HEK293 (cell line): Measurements from ENCODE around the gene SEPTIN12.

ENCODE experiments used
- CTCF ChIA-PET: fragments of 350-600 bp; formaldehyde crosslinking; extraction: SDS; loops from one replicate; lab custom pipeline; 2021; ENCODE audit warnings: antibody characterized with exemption; lab: Yijun Ruan, JAX
- POLR2A ChIA-PET: fragments of 300-600 bp; formaldehyde crosslinking; extraction: SDS; loops from one replicate; lab custom pipeline; 2020; ENCODE audit warnings: antibody characterized with exemption, inconsistent platforms; lab: Yijun Ruan, JAX
- H3K27ac ChIP-seq: fragments of 200-500 bp; sonication (Bioruptor generic); 2 replicates; pipeline ENCODE4 v1.5.1; 2014; ENCODE audit warnings: low read depth, low read length, control low read depth, inconsistent platforms; ENCODE audit errors: extremely low read depth
- H3K36me3 ChIP-seq, 2 experiments: fragments of 200-500 bp in 1 of 2; sonication (Bioruptor generic) in 1 of 2; 1 replicate in 1 of 2; 2 replicates in 1 of 2; pipeline ENCODE4 v1.5.1; 2014 to 2017; ENCODE audit warnings: inconsistent platforms in 2 of 2, low read length in 2 of 2; ENCODE audit not compliant: control insufficient read depth in 2 of 2, insufficient read depth in 1 of 2
- H3K4me1 ChIP-seq: fragments of 200-500 bp; sonication (Bioruptor generic); 2 replicates; pipeline ENCODE4 v1.5.1; 2014; ENCODE audit warnings: mild to moderate bottlenecking, low read length, inconsistent platforms; ENCODE audit not compliant: control insufficient read depth, insufficient read depth
- H3K4me3 ChIP-seq: 2 replicates; pipeline ENCODE4 v1.5.1; 2011; ENCODE audit warnings: low read depth, mild to moderate bottlenecking, control low read depth, low read length, moderate library complexity
- H3K9me3 ChIP-seq: fragments of 200-500 bp; sonication (Bioruptor generic); 2 replicates; pipeline ENCODE4 v1.5.1; 2014; ENCODE audit warnings: low read depth, low read length, inconsistent platforms; ENCODE audit not compliant: control insufficient read depth, insufficient read depth
- ELK4 ChIP-seq: IDR thresholded peaks from 2 replicates; pipeline ENCODE4 v1.6.1; 2011; ENCODE audit warnings: mild to moderate bottlenecking, low read depth, low read length, borderline replicate concordance
- GFI1B ChIP-seq: fragments of 450-650 bp; formaldehyde crosslinking; IDR thresholded peaks from 2 replicates; pipeline ENCODE4 v1.5.1; 2016; ENCODE audit warnings: missing biosample characterization, missing genetic modification characterization
- OSR2 ChIP-seq: fragments of 450-650 bp; formaldehyde crosslinking; IDR thresholded peaks from 2 replicates; pipeline ENCODE4 v1.5.1; 2016; ENCODE audit warnings: missing biosample characterization, missing genetic modification characterization
- OVOL3 ChIP-seq: fragments of 450-650 bp; formaldehyde crosslinking; IDR thresholded peaks from 2 replicates; pipeline ENCODE4 v1.5.1; 2016; ENCODE audit warnings: missing biosample characterization, missing genetic modification characterization
- PBX3 ChIP-seq: sonication (generic); formaldehyde crosslinking; IDR thresholded peaks from 2 replicates; pipeline ENCODE4 v1.8.1; 2022; ENCODE audit warnings: mild to moderate bottlenecking, moderate library complexity, missing genetic modification reagents
- PRDM10 ChIP-seq: fragments of 450-650 bp; formaldehyde crosslinking; IDR thresholded peaks from 2 replicates; pipeline ENCODE4 v1.5.1; 2016; ENCODE audit warnings: missing biosample characterization, missing genetic modification characterization
- TSHZ1 ChIP-seq: fragments of 450-650 bp; formaldehyde crosslinking; IDR thresholded peaks from 2 replicates; pipeline ENCODE4 v1.5.1; 2016; ENCODE audit warnings: missing biosample characterization, missing genetic modification characterization, borderline replicate concordance
- YY2 ChIP-seq: fragments of 450-650 bp; formaldehyde crosslinking; IDR thresholded peaks from 2 replicates; pipeline ENCODE4 v1.5.1; 2016; ENCODE audit warnings: missing biosample characterization, missing genetic modification characterization
- ZBTB8A ChIP-seq: fragments of 450-650 bp; formaldehyde crosslinking; IDR thresholded peaks from 2 replicates; pipeline ENCODE4 v1.5.1; 2016; ENCODE audit warnings: missing biosample characterization, missing genetic modification characterization
- ZEB2 ChIP-seq: fragments of 450-650 bp; formaldehyde crosslinking; IDR thresholded peaks from 2 replicates; pipeline ENCODE4 v1.5.1; 2016; ENCODE audit warnings: missing biosample characterization, missing genetic modification characterization
- ZFP41 ChIP-seq: fragments of 450-650 bp; formaldehyde crosslinking; IDR thresholded peaks from 2 replicates; pipeline ENCODE4 v1.5.1; 2016; ENCODE audit warnings: missing biosample characterization, missing genetic modification characterization, borderline replicate concordance
- ZNF2 ChIP-seq: fragments of 450-650 bp; formaldehyde crosslinking; IDR thresholded peaks from 2 replicates; pipeline ENCODE4 v1.5.1; 2016; ENCODE audit warnings: missing biosample characterization, missing genetic modification characterization
- ZNF292 ChIP-seq: fragments of 450-650 bp; formaldehyde crosslinking; IDR thresholded peaks from 2 replicates; pipeline ENCODE4 v1.5.1; 2016; ENCODE audit warnings: low read depth, missing biosample characterization, missing genetic modification characterization, borderline replicate concordance
- ZNF302 ChIP-seq: fragments of 450-650 bp; formaldehyde crosslinking; IDR thresholded peaks from 2 replicates; pipeline ENCODE4 v1.5.1; 2016; ENCODE audit warnings: missing biosample characterization, missing genetic modification characterization, low read depth
- ZNF335 ChIP-seq: fragments of 450-650 bp; formaldehyde crosslinking; conservative IDR thresholded peaks from 2 replicates; pipeline ENCODE4 v1.5.1; 2016; ENCODE audit warnings: missing biosample characterization, missing genetic modification characterization
- ZNF350 ChIP-seq: fragments of 450-650 bp; formaldehyde crosslinking; IDR thresholded peaks from 2 replicates; pipeline ENCODE4 v1.5.0; 2017; ENCODE audit warnings: missing biosample characterization, mild to moderate bottlenecking, missing genetic modification characterization
- ZNF366 ChIP-seq: fragments of 450-650 bp; formaldehyde crosslinking; conservative IDR thresholded peaks from 2 replicates; pipeline ENCODE4 v1.5.1; 2016; ENCODE audit warnings: missing biosample characterization, missing genetic modification characterization
- ZNF501 ChIP-seq: fragments of 450-650 bp; formaldehyde crosslinking; IDR thresholded peaks from 2 replicates; pipeline ENCODE4 v1.5.1; 2016; ENCODE audit warnings: missing biosample characterization, missing genetic modification characterization
- ZNF510 ChIP-seq: fragments of 450-650 bp; formaldehyde crosslinking; IDR thresholded peaks from 2 replicates; pipeline ENCODE4 v1.5.1; 2018; ENCODE audit warnings: mild to moderate bottlenecking, missing genetic modification characterization, missing biosample characterization; ENCODE audit not compliant: insufficient replicate concordance
- ZNF561 ChIP-seq: fragments of 450-650 bp; IDR thresholded peaks from 2 replicates; pipeline ENCODE4 v1.5.1; 2018; ENCODE audit warnings: missing biosample characterization, missing genetic modification characterization, borderline replicate concordance
- ZNF677 ChIP-seq: fragments of 450-650 bp; IDR thresholded peaks from 2 replicates; pipeline ENCODE4 v1.5.0; 2018; ENCODE audit warnings: missing biosample characterization, mild to moderate bottlenecking, missing genetic modification characterization, moderate library complexity
- ZSCAN30 ChIP-seq: fragments of 450-650 bp; IDR thresholded peaks from 2 replicates; pipeline ENCODE4 v1.5.1; 2018; ENCODE audit warnings: missing biosample characterization, mild to moderate bottlenecking, missing genetic modification characterization, moderate library complexity

SEPTIN12 gene

GRCh38 chr16:4803401-4803844 lies 15.3 kb upstream of the SEPTIN12 start (continued):
- TF ChIP-seq ZFP41 = no peak
- no peak for TF ChIP-seq ELK4
- no peak for TF ChIP-seq TSHZ1 (tag by site-specific recombination)
- TF ChIP-seq ZNF335 (tag by site-specific recombination) = peak; percentile 68

- POLR2A ChIA-PET = interaction anchor here (0.6 to 3.2 kb wide), 12 partner anchors 9 to 253 kb away, joined by 3 to 19 read pairs (median 4); partner anchors contain the start of genes ANKS3, DNAAF8, GLYR1 and NUDT16L1
- Histone ChIP-seq H3K4me3 (peak overlapping the region; percentile 80), H3K9me3 (no peaks in the 10 kb centered on the region), H3K36me3 (peaks cover 12 to 53% of the 10 kb centered on the region in 2 experiments), H3K27ac (peak overlapping the region; percentile 69), H3K4me1 (peaks cover 3% of the 10 kb centered on the region; the same call in 1 of the 2 replicates)
- CTCF ChIA-PET = interaction anchor here (0.8 kb wide), 1 partner anchor 36 kb away, joined by 3 read pairs; no protein-coding TSS in a partner anchor
- TF ChIP-seq PBX3 (CRISPR knock-in tag) = 0 out of 2 replicates have a peak, but pooled peaks have one; percentile 11
- peak; percentile 100 for TF ChIP-seq ZBTB8A (tag by site-specific recombination)
- TF ChIP-seq ZNF366 (tag by site-specific recombination) = no peak
- no peak for TF ChIP-seq ZNF501 (tag by site-specific recombination)
- no peak for TF ChIP-seq PRDM10
- TF ChIP-seq YY2 = no peak
- no peak for TF ChIP-seq TSHZ1 (tag by site-specific recombination)
- TF ChIP-seq ZNF302 (tag by site-specific recombination) = no peak
- TF ChIP-seq ZNF350 (tag by site-specific recombination) = no peak
- TF ChIP-seq ZEB2 (tag by site-specific recombination) = 0 out of 2 replicates have a peak, but pooled peaks have one; percentile 34
- peak; percentile 85 for TF ChIP-seq ZSCAN30 (tag by site-specific recombination)
- TF ChIP-seq ZNF677 (tag by site-specific recombination) = no peak
- peak; percentile 80; the same call in 1 of the 2 replicates for TF ChIP-seq ZNF561
- TF ChIP-seq GFI1B = no peak
- peak; percentile 92 for TF ChIP-seq ZNF2
- no peak for TF ChIP-seq ZNF292 (tag by site-specific recombination)
- no peak for TF ChIP-seq ZNF510 (tag by site-specific recombination)
- no peak for TF ChIP-seq OVOL3 (tag by site-specific recombination)
- TF ChIP-seq OSR2 (tag by site-specific recombination) = no peak
Measured at GRCh38 chr16:4802659-4803287, 14.6 kb upstream of the SEPTIN12 start.
